SK-N-SH treated with all-trans-retinoic acid at 6 μM for 48 hours (cell line): ENCODE data around the gene ARL6IP4.

Experiments
- ATAC-seq: fragments of 200-7000 bp; cut with Tn5 transposase; 3 replicates; pipeline ENCODE4 v1.9.1; 2020; ENCODE audit warnings: mild to moderate bottlenecking, moderate library complexity
- ARNTL ChIP-seq: fragments of 450-650 bp; formaldehyde crosslinking; IDR thresholded peaks from 2 replicates; pipeline ENCODE4 v1.5.0; 2020; ENCODE audit warnings: low read depth, mild to moderate bottlenecking, moderate library complexity, borderline replicate concordance
- BACH2 ChIP-seq: fragments of 250-450 bp; sonication (Bioruptor Pico); IDR thresholded peaks from 2 replicates; pipeline ENCODE4 v1.9.0; 2021; ENCODE audit warnings: mild to moderate bottlenecking, borderline replicate concordance
- CREB5 ChIP-seq: fragments of 250-450 bp; sonication (Bioruptor Pico); IDR thresholded peaks from 2 replicates; pipeline ENCODE4 v1.5.1; 2020; ENCODE audit warnings: low read depth, mild to moderate bottlenecking, moderate library complexity
- CSDC2 ChIP-seq: fragments of 250-450 bp; sonication (Bioruptor Pico); IDR thresholded peaks from 2 replicates; pipeline ENCODE4 v1.5.0; 2020; ENCODE audit warnings: mild to moderate bottlenecking, moderate library complexity
- CSRNP3 ChIP-seq: fragments of 250-450 bp; sonication (Bioruptor Pico); IDR thresholded peaks from 2 replicates; pipeline ENCODE4 v1.5.1; 2021; ENCODE audit warnings: mild to moderate bottlenecking, moderate library complexity
- ESRRG ChIP-seq: fragments of 250-450 bp; sonication (Bioruptor Pico); IDR thresholded peaks from 2 replicates; pipeline ENCODE4 v1.6.1; 2021; ENCODE audit warnings: mild to moderate bottlenecking
- GLIS3 ChIP-seq: fragments of 250-450 bp; sonication (Bioruptor Pico); IDR thresholded peaks from 2 replicates; pipeline ENCODE4 v1.5.0; 2020; ENCODE audit warnings: mild to moderate bottlenecking, moderate library complexity
- ISL1 ChIP-seq: fragments of 250-450 bp; sonication (Bioruptor Pico); IDR thresholded peaks from 2 replicates; pipeline ENCODE4 v2.1.2; 2022; ENCODE audit warnings: mild to moderate bottlenecking, moderate library complexity
- OSR1 ChIP-seq: fragments of 250-450 bp; sonication (Bioruptor Pico); IDR thresholded peaks from 2 replicates; pipeline ENCODE4 v1.8.0; 2022; ENCODE audit warnings: moderate library complexity, mild to moderate bottlenecking, inconsistent platforms
- PATZ1 ChIP-seq: fragments of 250-450 bp; sonication (Bioruptor Pico); IDR thresholded peaks from 2 replicates; pipeline ENCODE4 v1.8.0; 2020; ENCODE audit warnings: mild to moderate bottlenecking, moderate library complexity, borderline replicate concordance
- POU6F1 ChIP-seq: fragments of 250-450 bp; sonication (Bioruptor Pico); IDR thresholded peaks from 2 replicates; pipeline ENCODE4 v1.8.0; 2021; ENCODE audit warnings: low read depth, mild to moderate bottlenecking, moderate library complexity, borderline replicate concordance
- PPARA ChIP-seq: fragments of 250-450 bp; sonication (Bioruptor Pico); IDR thresholded peaks from 2 replicates; pipeline ENCODE4 v1.5.0; 2020; ENCODE audit warnings: mild to moderate bottlenecking, borderline replicate concordance
- SNAI2 ChIP-seq: fragments of 250-450 bp; sonication (Bioruptor Pico); IDR thresholded peaks from 2 replicates; pipeline ENCODE4 v1.5.0; 2020; ENCODE audit warnings: mild to moderate bottlenecking, moderate library complexity
- TCF4 ChIP-seq: fragments of 250-450 bp; sonication (Bioruptor Pico); IDR thresholded peaks from 2 replicates; pipeline ENCODE4 v1.8.0; 2021; ENCODE audit warnings: mild to moderate bottlenecking, moderate library complexity, borderline replicate concordance
- TOX ChIP-seq: fragments of 250-450 bp; sonication (Bioruptor Pico); IDR thresholded peaks from 2 replicates; pipeline ENCODE4 v1.8.0; 2021; ENCODE audit warnings: mild to moderate bottlenecking, moderate library complexity, borderline replicate concordance
- ZFP3 ChIP-seq: fragments of 250-450 bp; sonication (Bioruptor Pico); IDR thresholded peaks from 2 replicates; pipeline ENCODE4 v1.5.0; 2020; ENCODE audit warnings: mild to moderate bottlenecking, moderate library complexity
- ZFP30 ChIP-seq: fragments of 450-650 bp; formaldehyde crosslinking; IDR thresholded peaks from 2 replicates; pipeline ENCODE4 v1.5.0; 2022; ENCODE audit warnings: mild to moderate bottlenecking, moderate library complexity
- ZNF565 ChIP-seq: fragments of 450-650 bp; formaldehyde crosslinking; conservative IDR thresholded peaks from 2 replicates; pipeline ENCODE4 v1.5.0; 2020; ENCODE audit warnings: low read depth, mild to moderate bottlenecking, moderate library complexity
- ZNF70 ChIP-seq: fragments of 450-650 bp; formaldehyde crosslinking; IDR thresholded peaks from 2 replicates; pipeline ENCODE4 v1.5.0; 2020; ENCODE audit warnings: mild to moderate bottlenecking, moderate library complexity
- ZNF8 ChIP-seq: fragments of 450-650 bp; formaldehyde crosslinking; IDR thresholded peaks from 2 replicates; pipeline ENCODE4 v1.5.0; 2020; ENCODE audit warnings: mild to moderate bottlenecking, moderate library complexity

Gene ARL6IP4

DNA sequence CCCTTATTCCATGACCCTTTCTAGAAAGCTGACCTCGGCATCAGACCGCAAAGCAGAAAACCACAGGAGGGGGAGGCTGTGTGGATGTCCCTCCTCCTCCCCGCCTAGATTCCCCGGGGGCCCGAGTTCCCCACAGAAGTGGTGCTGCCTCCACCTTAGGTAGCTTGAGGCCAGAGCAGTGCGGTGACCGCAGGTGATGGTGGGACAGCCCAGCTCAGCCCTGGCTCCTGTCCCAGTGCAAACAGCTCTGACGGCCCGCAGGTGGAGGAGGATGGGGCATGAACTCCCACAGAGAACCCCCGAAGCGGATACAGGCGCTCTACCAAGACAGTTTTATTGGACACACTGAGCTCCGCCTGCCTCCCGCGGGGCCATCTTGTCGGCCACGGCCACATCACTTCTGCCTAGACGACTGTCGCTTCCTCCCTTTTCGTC, 19.5 kb downstream of the ARL6IP4 start:
- no peak for ATAC-seq
- TF ChIP-seq ZFP3 (no peak), CREB5 (CRISPR knock-in tag) (no peak), PPARA (CRISPR knock-in tag) (no peak), CSDC2 (CRISPR knock-in tag) (no peak), ISL1 (CRISPR knock-in tag) (no peak), SNAI2 (CRISPR knock-in tag) (no peak), ZNF70 (CRISPR knock-in tag) (no peak), ARNTL (no peak), OSR1 (no peak), BACH2 (no peak)
- TF ChIP-seq, all 23 proteins: peak for 0

DNA sequence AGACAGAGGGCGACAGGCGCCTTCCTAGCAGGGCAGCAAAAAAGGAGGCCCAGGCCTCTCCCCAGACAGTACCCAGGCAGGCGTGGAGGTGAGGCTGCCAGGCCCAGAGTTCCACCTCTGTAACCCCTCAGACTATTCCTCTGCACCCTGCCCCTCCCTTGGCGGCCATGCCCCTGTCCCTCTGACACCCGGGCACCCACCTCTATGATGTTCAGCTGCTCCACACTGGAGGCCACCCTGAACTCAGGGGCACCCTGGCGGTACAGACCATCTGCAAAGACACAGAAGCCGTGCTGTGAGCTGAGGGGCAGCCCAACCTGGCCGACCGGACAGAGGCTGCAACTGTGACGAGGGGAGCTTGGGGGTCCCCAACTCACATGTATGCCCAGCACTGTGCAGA, 20.1 kb downstream of the ARL6IP4 start:
- no peak for ATAC-seq
- no peak for TF ChIP-seq CREB5 (CRISPR knock-in tag)
- TF ChIP-seq ARNTL = no peak
- no peak for TF ChIP-seq TOX (CRISPR knock-in tag)
- no peak for TF ChIP-seq POU6F1
- TF ChIP-seq, all 23 proteins: peak for 0

- no peak for ATAC-seq
- TF ChIP-seq ARNTL (no peak), ZFP30 (CRISPR knock-in tag) (no peak), ESRRG (no peak), ISL1 (CRISPR knock-in tag) (no peak), CSRNP3 (no peak), ZFP3 (no peak), GLIS3 (CRISPR knock-in tag) (no peak), BACH2 (no peak), PATZ1 (CRISPR knock-in tag) (no peak), TOX (CRISPR knock-in tag) (no peak), ZNF565 (CRISPR knock-in tag) (no peak), ZNF70 (CRISPR knock-in tag) (no peak), ZNF8 (CRISPR knock-in tag) (no peak), SNAI2 (CRISPR knock-in tag) (no peak), CREB5 (CRISPR knock-in tag) (no peak), TCF4 (CRISPR knock-in tag) (no peak), OSR1 (no peak), CSDC2 (CRISPR knock-in tag) (no peak)
Observed at GRCh38 chr12:123001464-123001863, 21.0 kb downstream of the ARL6IP4 start.

DNA sequence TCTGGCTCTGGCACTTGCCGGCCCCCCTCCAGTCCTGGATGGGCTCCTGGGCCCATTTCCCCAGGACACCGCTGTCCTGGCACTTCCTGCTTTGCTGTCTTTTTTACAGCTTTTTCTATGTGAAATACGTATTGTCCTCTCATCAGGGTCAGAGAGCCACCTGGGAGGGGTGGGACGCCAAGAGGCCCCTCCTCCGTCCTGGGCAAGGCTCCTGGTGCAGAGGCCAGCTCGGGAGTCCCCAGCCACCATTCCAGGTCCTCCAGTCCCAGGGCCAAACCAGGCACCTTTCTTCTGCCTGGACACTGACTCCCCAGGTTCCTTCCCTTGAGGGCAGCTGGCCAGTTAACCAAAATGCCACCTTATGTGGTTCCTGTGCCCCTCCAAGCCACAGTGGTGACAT, 22.8 kb downstream of the ARL6IP4 start:
- ATAC-seq = no peak
- TF ChIP-seq ZFP30 (CRISPR knock-in tag) (no peak), PPARA (CRISPR knock-in tag) (no peak)
